Psoas muscle (tissue), 8 donors: Measurements from ENCODE around the gene CPSF7. TPM values are rescaled to one million over a fixed set of nuclear protein-coding genes. Genes with fewer than 3 reads are reported as not detected.
"Not testable (repeated sequence)": the region's sequence is repeated elsewhere in the genome, so short reads cannot be mapped to it uniquely, and the experiment has no call there.

ENCODE experiments used
- ATAC-seq, 4 donors: fragments of 200-7000 bp; cut with Tn5 transposase; one replicate each; pipeline ENCODE4 v1.9.1; 2020; ENCODE audit warnings: moderate library complexity in 3 of 4, mild to moderate bottlenecking in 2 of 4
- DNase-seq, 2 donors: peaks; one replicate each; pipeline ENCODE4 v3.0.0-alpha.2; 2020
- H3K27ac ChIP-seq: fragments of 200-600 bp; one replicate; pipeline ENCODE4 v1.8.0; 2022
- H3K27me3 ChIP-seq, 3 donors: fragments of 200-600 bp in 1 of 3; one replicate each; pipeline versions ENCODE4 v1.6.1 to v1.8.0; 2013 to 2022; ENCODE audit warnings: low read length in 2 of 3, mild to moderate bottlenecking in 2 of 3, moderate library complexity in 1 of 3; ENCODE audit not compliant: insufficient read depth in 3 of 3
- H3K36me3 ChIP-seq, 2 donors: fragments of 200-600 bp in 1 of 2; one replicate each; pipeline versions ENCODE4 v1.6.1 to v1.8.0; 2013 to 2022; ENCODE audit warnings: low read depth in 1 of 2, mild to moderate bottlenecking in 1 of 2, moderate library complexity in 1 of 2; ENCODE audit not compliant: insufficient read depth in 1 of 2
- H3K4me1 ChIP-seq: fragments of 200-600 bp; one replicate; pipeline ENCODE4 v1.8.0; 2022
- H3K4me3 ChIP-seq: fragments of 200-600 bp; one replicate; pipeline ENCODE4 v1.8.0; 2022; ENCODE audit warnings: mild to moderate bottlenecking
- H3K9me3 ChIP-seq: fragments of 200-600 bp; one replicate; pipeline ENCODE4 v1.8.0; 2022
- CTCF ChIP-seq: fragments of 200-600 bp; IDR thresholded peaks from one replicate; pipeline ENCODE4 v1.8.0; 2022; ENCODE audit warnings: antibody characterized with exemption
- WGBS, 3 donors: extraction: QIAGEN DNeasy Blood & Tissue Kit; methylation state at CpG; one replicate each; pipeline versions ENCODE4 v1.1.6 to v1.1.7; 2013; 5-methylcytosine and 5-hydroxymethylcytosine counted together
- intact Hi-C, 2 donors: fragments of 100-400 bp; cut with DNase I; formaldehyde crosslinking; loops; one replicate each; pipeline versions ENCODE4 v1.11.0 to v1.14.2; 2022
- polyA plus RNA-seq, 3 donors: library from polyadenylated mRNA; stranded (reverse); fragments of 200-250 nt; gene quantifications; one replicate each; pipeline ENCODE4 v1.2.3, GENCODE V29; 2013
- total RNA-seq, 4 donors: library from RNA; stranded (reverse); fragmentation: NEBNext Ultra II Directional in 2 of 4; extraction: Animal tissue kit (Norgen Biotek cat#: 25700) in 2 of 4; gene quantifications; one replicate each; pipeline versions ENCODE4 v1.2.1 to v1.2.4, GENCODE V29; 2021 to 2023
- donor health status: healthy with polysubstance abuse.
- donor health status: DM: no; HTN: no; CAD: no; lungs with moderate emphysema.
- donor health status: Bipolar disorder and iron deficiency.
- donor health status: healthy.
- donor health status: DM: yes; HTN: yes; CAD: no.
- donor health status: DM: no; HTN: no; CAD: no.
- donor health status: DM: no; HTN: no; CAD: no.
- donor health status: DM: yes; HTN: yes; CAD: no.

Gene CPSF7
- total and polyA plus RNA-seq, 7 donors: 28.2 to 66.2 (median 51.1) TPM

- H3K9me3 ChIP-seq: no peaks in the 10 kb centered on the region
- intact Hi-C loops: loop anchor here in 1 of 2 donors (10.0 kb wide), 1 partner anchor 195 kb away; no protein-coding TSS in a partner anchor
- no peak overlapping the region for H3K4me3 ChIP-seq
- H3K4me1 ChIP-seq: peaks cover under 1% of the 10 kb centered on the region
- H3K36me3 ChIP-seq: peaks cover 15 to 76% of the 10 kb centered on the region in 2 donors
- no peaks in the 10 kb centered on the region for H3K27me3 ChIP-seq
- WGBS, 3 donors: 97% methylated on average over 1 of the region's 1 CpG
- no peak for ATAC-seq
- DNase-seq: no peak
- no peak overlapping the region for H3K27ac ChIP-seq
- TF ChIP-seq CTCF: no peak
Observed at GRCh38 chr11:61439615-61440014, 9.8 kb upstream of the CPSF7 start.

- peaks cover 15 to 59% of the 10 kb centered on the region in 2 donors for H3K36me3 ChIP-seq
- H3K4me1 ChIP-seq: peaks cover 6% of the 10 kb centered on the region
- no peak overlapping the region for H3K4me3 ChIP-seq
- DNase-seq (no peak), ATAC-seq (no peak)
- 95 to 98% (median 98%) methylated on average over 5 of the region's 5 CpGs for WGBS, 3 donors
- no peaks in the 10 kb centered on the region for H3K9me3 ChIP-seq
- H3K27ac ChIP-seq: no peak overlapping the region
- H3K27me3 ChIP-seq: no peaks in the 10 kb centered on the region
- intact Hi-C loops: no loop called here
- TF ChIP-seq CTCF: no peak
Observed at GRCh38 chr11:61437496-61437895, 7.7 kb upstream of the CPSF7 start.

GRCh38 chr11:61430839-61431238 lies 1.1 kb upstream of the CPSF7 start:
- intact Hi-C loops, ATAC-seq, DNase-seq, H3K9me3 ChIP-seq, H3K27me3 ChIP-seq: not testable (repeated sequence)
- H3K36me3 ChIP-seq: peaks cover 3 to 35% of the 10 kb centered on the region in 2 donors
- WGBS, 3 donors: 70 to 74% (median 71%) methylated on average over 10 of the region's 10 CpGs
- H3K4me3 ChIP-seq: peak overlapping the region; percentile 98
- peaks cover 40% of the 10 kb centered on the region for H3K4me1 ChIP-seq
- peak overlapping the region; percentile 98 for H3K27ac ChIP-seq

GRCh38 chr11:61429346-61429690 lies 457 bp downstream of the CPSF7 start:
- peaks cover 40% of the 10 kb centered on the region for H3K4me1 ChIP-seq
- intact Hi-C loops: no loop called here
- WGBS, 3 donors: 0 to 1% (median 0%) methylated on average over 13 to 37 of the region's 37 CpGs

More at GRCh38 chr11:61429346-61429690, 457 bp downstream of the CPSF7 start:
- Histone ChIP-seq H3K4me3 (peak overlapping the region; percentile 98), H3K36me3 (peaks cover 3 to 50% of the 10 kb centered on the region in 2 donors), H3K9me3 (no peaks in the 10 kb centered on the region), H3K27ac (peak overlapping the region; percentile 98), H3K27me3 (no peaks in the 10 kb centered on the region)
- TF ChIP-seq CTCF: peak; percentile 28
- ATAC-seq (peak; percentile 72 to 78 (median 76)), DNase-seq (peak; percentile 82 to 85)
